K562 (cell line): ENCODE results near the gene PSMA7. TPM values are rescaled to one million over a fixed set of nuclear protein-coding genes. Genes with fewer than 3 reads are reported as not detected.
A peak's percentile ranks its signal among the peaks of the same experiment; 100 is the strongest.

Experiments
- ADNP ChIP-seq: fragments of 200-800 bp; sonication (Bioruptor generic); IDR thresholded peaks from 2 replicates; pipeline ENCODE4 v1.6.1; 2016; ENCODE audit warnings: missing genetic modification characterization, missing compliant biosample characterization
- BCOR ChIP-seq: fragments of 450-650 bp; IDR thresholded peaks from 2 replicates; pipeline ENCODE4 v1.6.1; 2016
- E2F6 ChIP-seq, 2 experiments: IDR thresholded peaks; 2 replicates each; pipeline ENCODE4 v1.6.1; 2011; ENCODE audit warnings: borderline replicate concordance in 1 of 2, control low read depth in 1 of 2, low read depth in 1 of 2, low read length in 1 of 2, mild to moderate bottlenecking in 1 of 2, mixed read lengths in 1 of 2, moderate library complexity in 1 of 2; ENCODE audit not compliant: insufficient read depth in 1 of 2, insufficient read length in 1 of 2, poor library complexity in 1 of 2, severe bottlenecking in 1 of 2; ENCODE audit errors: extremely low read depth in 1 of 2
- HLTF ChIP-seq: fragments of 450-650 bp; IDR thresholded peaks from 2 replicates; pipeline ENCODE4 v1.6.1; 2016
- PHF8 ChIP-seq: fragments of 200-600 bp; sonication (generic); IDR thresholded peaks from 2 replicates; pipeline ENCODE4 v1.6.1; 2012; ENCODE audit warnings: mixed run types, mild to moderate bottlenecking, inconsistent platforms, low read length, moderate library complexity, borderline replicate concordance
- RAD21 ChIP-seq, 2 experiments: fragments of 250-450 bp in 1 of 2; fragments of 450-650 bp in 1 of 2; sonication (Bioruptor Pico) in 1 of 2; formaldehyde crosslinking in 1 of 2; IDR thresholded peaks in 1 of 2; conservative IDR thresholded peaks in 1 of 2; 2 replicates each; pipeline versions ENCODE4 v1.4.0 to v1.8.0; 2020 to 2022; ENCODE audit warnings: mild to moderate bottlenecking in 2 of 2, moderate library complexity in 1 of 2
- SP2 ChIP-seq: IDR thresholded peaks from 2 replicates; pipeline ENCODE4 v1.6.1; 2011; ENCODE audit warnings: mild to moderate bottlenecking, low read depth, low read length, moderate library complexity; ENCODE audit not compliant: poor library complexity, severe bottlenecking; ENCODE audit errors: extremely low read depth
- SRF ChIP-seq, 2 experiments: fragments of 250-450, 450-650 bp in 1 of 2; sonication (Bioruptor Pico) in 1 of 2; sonication (generic) in 1 of 2; formaldehyde crosslinking; IDR thresholded peaks; 2 replicates each; pipeline versions ENCODE4 v1.5.0 to v1.5.1; 2020 to 2022; ENCODE audit warnings: mild to moderate bottlenecking in 1 of 2, missing genetic modification reagents in 1 of 2
- TBP ChIP-seq: optimal IDR thresholded peaks from 2 replicates; pipeline ENCODE3; 2011; ENCODE audit warnings: low read depth, low read length, improper control_type of control experiment
- TFAM ChIP-seq: fragments of 250-450 bp; sonication (Bioruptor Pico); conservative IDR thresholded peaks from 2 replicates; pipeline ENCODE4 v1.5.0; 2021; ENCODE audit warnings: mild to moderate bottlenecking, moderate library complexity
- ZFX ChIP-seq: sonication (generic); formaldehyde crosslinking; IDR thresholded peaks from 2 replicates; pipeline ENCODE4 v1.8.0; 2022; ENCODE audit warnings: mild to moderate bottlenecking, missing genetic modification reagents, moderate library complexity
- ZSCAN32 ChIP-seq: fragments of 450-650 bp; formaldehyde crosslinking; IDR thresholded peaks from 2 replicates; pipeline ENCODE4 v1.4.0; 2020; ENCODE audit warnings: mild to moderate bottlenecking, moderate library complexity
- polyA plus RNA-seq, 8 experiments: library from polyadenylated mRNA; depleted of rRNA in 4 of 8; stranded (reverse) in 5 of 8; unstranded in 3 of 8; fragments of >200 nt; fragmentation: Nextera tagmentation in 2 of 8; fragmentation: Illumina TruSeq in 1 of 8; extraction: Ambion mirVana in 2 of 8; extraction: Trizol in 1 of 8; gene quantifications; 2 replicates each; pipeline versions ENCODE4 v1.2.1 to v1.2.3, GENCODE V29; 2011 to 2014; ENCODE audit warnings: inconsistent platforms in 1 of 8, missing spikeins in 1 of 8
- total RNA-seq, 7 experiments: library from RNA; depleted of rRNA in 6 of 7; stranded (reverse); fragments of >200 nt in 6 of 7; fragmentation: Illumina TruSeq in 2 of 7; extraction: Trizol in 2 of 7; gene quantifications; 2 replicates each; pipeline versions ENCODE4 v1.2.1 to v1.2.3, GENCODE V29; 2011 to 2021; ENCODE audit warnings: low replicate concordance in 1 of 7
- TF ChIP-seq, protein P1 (sequence below): fragments of 250-450 bp; sonication (Bioruptor Pico); IDR thresholded peaks from 2 replicates; pipeline ENCODE4 v1.5.0; 2021
- TF ChIP-seq, protein P2 (sequence below), 3 experiments: fragments of 200-800 bp in 1 of 3; sonication (Bioruptor generic) in 1 of 3; sonication (generic) in 1 of 3; formaldehyde crosslinking in 1 of 3; IDR thresholded peaks; 2 replicates each; pipeline versions ENCODE4 v1.6.1 to v1.8.0; 2016 to 2022; ENCODE audit warnings: mild to moderate bottlenecking in 2 of 3, missing compliant biosample characterization in 2 of 3, missing genetic modification characterization in 2 of 3, missing genetic modification reagents in 1 of 3
- TF ChIP-seq, protein P3 (sequence below), 2 experiments: fragments of 450-650 bp; IDR thresholded peaks; 2 replicates each; pipeline ENCODE4 v1.6.1; 2016
- TF ChIP-seq, protein P4 (sequence below), 2 experiments: IDR thresholded peaks in 1 of 2; conservative IDR thresholded peaks in 1 of 2; 2 replicates each; pipeline ENCODE4 v1.6.1; 2016; ENCODE audit warnings: low read depth in 2 of 2, mild to moderate bottlenecking in 1 of 2, missing compliant biosample characterization in 1 of 2, missing genetic modification characterization in 1 of 2, moderate library complexity in 1 of 2

The PSMA7 gene
- total and polyA plus RNA-seq, 9 of the 15 experiments (the other 6 are each of a cell fraction or from before 2014, with no cell fraction given), result 257 to 510 (median 393) TPM

DNA sequence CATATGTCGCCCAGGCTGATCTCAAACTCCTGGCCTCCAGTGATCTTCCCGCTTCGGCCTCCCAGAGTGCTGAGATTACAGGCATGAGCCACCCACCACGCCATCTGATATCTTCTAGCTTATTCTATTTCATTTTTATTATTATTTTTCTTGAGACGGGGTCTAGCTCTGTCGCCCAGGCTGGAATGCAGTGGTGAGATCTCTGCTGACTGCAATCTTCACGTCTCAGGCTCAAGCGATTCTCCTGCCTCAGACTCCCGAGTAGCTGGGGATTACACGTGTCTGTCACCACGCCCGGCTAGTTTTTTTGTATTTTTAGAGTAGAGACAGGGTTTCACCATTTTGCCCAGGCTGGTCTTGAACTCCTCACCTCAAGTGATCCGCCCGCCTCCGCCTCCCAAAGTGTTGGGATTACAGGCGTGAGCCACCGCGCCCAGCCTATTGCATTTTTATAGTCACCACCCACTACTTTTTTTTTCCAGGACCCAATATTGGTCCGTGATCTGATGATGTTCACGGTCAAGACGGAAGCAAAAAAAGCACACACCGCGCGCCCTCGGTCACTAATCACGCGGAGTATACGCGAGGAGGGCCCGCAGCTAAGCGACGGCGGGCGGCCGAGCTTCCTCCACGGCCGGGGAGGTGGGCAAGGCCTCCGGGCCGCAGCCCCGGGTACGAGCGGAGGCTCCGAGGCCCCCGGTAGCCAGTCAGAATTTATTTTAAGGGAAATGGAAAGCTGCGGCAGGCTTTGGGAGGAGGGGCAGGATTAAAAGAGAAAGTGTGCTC, 22.0 kb downstream of the PSMA7 start (continued):
- TF ChIP-seq SP2 (no peak), RAD21 (CRISPR knock-in tag; conservative IDR thresholded peaks at IDR 0.05 in 1 of 2, IDR thresholded peaks at IDR 0.05 in 1 of 2) (no peak), TBP (peak; percentile 59), SRF (CRISPR knock-in tag; IDR thresholded peaks at IDR 0.05) (peak in 1 of 2 experiments; percentile 19; a peak in 1 of 4 replicates), ZSCAN32 (CRISPR knock-in tag) (no peak), PHF8 (peak; percentile 46; the same call in 1 of the 2 replicates), E2F6 (IDR thresholded peaks at IDR 0.05; ENCODE audit: borderline replicate concordance in 1 of 2, extremely low read depth in 1 of 2, insufficient read depth in 1 of 2, insufficient read length in 1 of 2, low read depth in 1 of 2, low read length in 1 of 2, poor library complexity in 1 of 2, severe bottlenecking in 1 of 2) (peak; percentile 29 to 53), HLTF (no peak), ADNP (tag) (peak; percentile 87), BCOR (peak; percentile 56; the same call in 1 of the 2 replicates), ZFX (CRISPR knock-in tag) (peak; percentile 76), TFAM (CRISPR knock-in tag) (no peak)
- TF ChIP-seq, protein P1, sequence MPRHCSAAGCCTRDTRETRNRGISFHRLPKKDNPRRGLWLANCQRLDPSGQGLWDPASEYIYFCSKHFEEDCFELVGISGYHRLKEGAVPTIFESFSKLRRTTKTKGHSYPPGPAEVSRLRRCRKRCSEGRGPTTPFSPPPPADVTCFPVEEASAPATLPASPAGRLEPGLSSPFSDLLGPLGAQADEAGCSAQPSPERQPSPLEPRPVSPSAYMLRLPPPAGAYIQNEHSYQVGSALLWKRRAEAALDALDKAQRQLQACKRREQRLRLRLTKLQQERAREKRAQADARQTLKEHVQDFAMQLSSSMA (CRISPR knock-in tag), result no peak
- TF ChIP-seq, protein P2, sequence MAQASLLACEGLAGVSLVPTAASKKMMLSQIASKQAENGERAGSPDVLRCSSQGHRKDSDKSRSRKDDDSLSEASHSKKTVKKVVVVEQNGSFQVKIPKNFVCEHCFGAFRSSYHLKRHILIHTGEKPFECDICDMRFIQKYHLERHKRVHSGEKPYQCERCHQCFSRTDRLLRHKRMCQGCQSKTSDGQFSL (CRISPR knock-in tag; IDR thresholded peaks at IDR 0.05), result no peak
- TF ChIP-seq, protein P2 (tag; IDR thresholded peaks at IDR 0.05), result 0 out of 4 replicates have a peak, but pooled peaks of 1 of the 2 experiments have one; percentile 38
- TF ChIP-seq, protein P3, sequence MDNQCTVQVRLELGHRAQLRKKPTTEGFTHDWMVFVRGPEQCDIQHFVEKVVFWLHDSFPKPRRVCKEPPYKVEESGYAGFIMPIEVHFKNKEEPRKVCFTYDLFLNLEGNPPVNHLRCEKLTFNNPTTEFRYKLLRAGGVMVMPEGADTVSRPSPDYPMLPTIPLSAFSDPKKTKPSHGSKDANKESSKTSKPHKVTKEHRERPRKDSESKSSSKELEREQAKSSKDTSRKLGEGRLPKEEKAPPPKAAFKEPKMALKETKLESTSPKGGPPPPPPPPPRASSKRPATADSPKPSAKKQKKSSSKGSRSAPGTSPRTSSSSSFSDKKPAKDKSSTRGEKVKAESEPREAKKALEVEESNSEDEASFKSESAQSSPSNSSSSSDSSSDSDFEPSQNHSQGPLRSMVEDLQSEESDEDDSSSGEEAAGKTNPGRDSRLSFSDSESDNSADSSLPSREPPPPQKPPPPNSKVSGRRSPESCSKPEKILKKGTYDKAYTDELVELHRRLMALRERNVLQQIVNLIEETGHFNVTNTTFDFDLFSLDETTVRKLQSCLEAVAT (IDR thresholded peaks at IDR 0.05), result no peak
- TF ChIP-seq, protein P4, sequence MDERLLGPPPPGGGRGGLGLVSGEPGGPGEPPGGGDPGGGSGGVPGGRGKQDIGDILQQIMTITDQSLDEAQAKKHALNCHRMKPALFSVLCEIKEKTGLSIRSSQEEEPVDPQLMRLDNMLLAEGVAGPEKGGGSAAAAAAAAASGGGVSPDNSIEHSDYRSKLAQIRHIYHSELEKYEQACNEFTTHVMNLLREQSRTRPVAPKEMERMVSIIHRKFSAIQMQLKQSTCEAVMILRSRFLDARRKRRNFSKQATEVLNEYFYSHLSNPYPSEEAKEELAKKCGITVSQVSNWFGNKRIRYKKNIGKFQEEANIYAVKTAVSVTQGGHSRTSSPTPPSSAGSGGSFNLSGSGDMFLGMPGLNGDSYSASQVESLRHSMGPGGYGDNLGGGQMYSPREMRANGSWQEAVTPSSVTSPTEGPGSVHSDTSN (CRISPR knock-in tag; IDR thresholded peaks at IDR 0.05; ENCODE audit: low read depth), result no peak
- TF ChIP-seq, protein P4 (tag; conservative IDR thresholded peaks at IDR 0.05; ENCODE audit: low read depth), result no peak
